Stimulated activated CD8-positive, alpha-beta memory T cell treated with anti-CD3 and anti-CD28 coated beads, Interleukin-7, amount 100 ng/mL, for 4 hours (primary cell): ENCODE measurements around the gene PIGH.

ENCODE experiments used
- DNase-seq, 2 donors: peaks; one replicate each; pipeline ENCODE4 v3.0.0-alpha.2; 2020; ENCODE audit warnings: low read depth in 2 of 2

PIGH gene

DNA sequence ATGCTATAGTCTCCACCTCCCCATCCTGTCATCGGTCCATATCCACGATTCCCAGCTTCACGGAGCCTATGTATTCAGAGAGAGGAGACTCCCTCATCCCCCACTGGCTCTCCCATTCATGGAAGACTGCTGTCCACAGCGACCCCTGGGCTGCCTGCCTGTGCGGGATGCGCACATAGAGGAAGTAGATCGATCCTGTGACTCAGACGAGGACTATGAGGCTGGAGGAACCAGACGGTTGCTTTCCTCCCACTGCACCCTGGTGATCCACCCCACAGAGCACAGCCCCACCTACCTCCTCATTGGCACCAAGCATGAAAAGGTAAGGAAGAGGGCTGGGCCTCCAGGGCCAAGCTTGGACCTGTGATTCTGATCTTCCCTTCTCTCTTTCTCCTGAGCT is 24.4 kb downstream of the PIGH start:
- DNase-seq = no peak

GRCh38 chr14:67574806-67575205 is 25.3 kb downstream of the PIGH start:
- DNase-seq = no peak

DNA sequence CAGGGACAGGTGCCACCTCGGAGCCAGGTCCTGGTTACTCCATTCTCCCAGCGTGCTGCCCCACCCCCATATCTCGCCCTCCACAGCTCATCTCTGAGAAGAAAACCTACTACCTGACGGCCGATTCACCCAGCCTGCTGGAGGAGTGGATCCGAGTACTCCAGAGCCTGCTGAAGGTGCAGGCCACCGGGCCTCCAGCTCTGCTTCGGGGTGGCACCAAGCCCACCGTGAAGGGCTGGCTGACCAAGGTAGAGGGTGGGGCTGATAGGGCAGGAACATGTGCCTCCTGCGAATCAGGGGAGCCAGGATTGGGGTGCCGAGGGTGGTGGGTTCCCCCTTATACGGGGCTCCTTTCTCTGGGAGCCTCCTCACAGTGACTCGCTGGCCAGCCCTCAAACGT is 25.9 kb downstream of the PIGH start:
- no peak for DNase-seq

GRCh38 chr14:67573228-67574010 is 26.6 kb downstream of the PIGH start:
- DNase-seq = no peak

DNA sequence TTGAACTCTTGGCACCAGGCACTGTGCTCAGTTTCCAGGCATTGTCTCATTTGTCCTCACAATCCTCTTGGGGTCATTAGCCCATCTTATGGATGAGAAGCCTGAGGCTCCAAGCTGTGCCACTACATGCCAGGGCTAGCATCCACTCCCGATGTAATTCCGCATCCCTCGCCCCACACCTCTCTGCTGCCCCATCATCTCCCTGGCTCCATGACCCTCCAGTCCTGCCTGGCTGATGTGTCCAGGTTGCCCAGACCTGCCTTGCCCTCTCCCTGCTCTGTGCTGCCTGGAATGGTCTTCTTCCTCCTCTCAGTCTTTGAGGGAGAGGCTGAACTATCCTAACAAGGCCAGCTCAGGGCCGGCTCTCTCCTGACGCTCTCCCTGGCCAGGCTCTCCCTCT is 27.5 kb downstream of the PIGH start:
- DNase-seq = no peak

DNA sequence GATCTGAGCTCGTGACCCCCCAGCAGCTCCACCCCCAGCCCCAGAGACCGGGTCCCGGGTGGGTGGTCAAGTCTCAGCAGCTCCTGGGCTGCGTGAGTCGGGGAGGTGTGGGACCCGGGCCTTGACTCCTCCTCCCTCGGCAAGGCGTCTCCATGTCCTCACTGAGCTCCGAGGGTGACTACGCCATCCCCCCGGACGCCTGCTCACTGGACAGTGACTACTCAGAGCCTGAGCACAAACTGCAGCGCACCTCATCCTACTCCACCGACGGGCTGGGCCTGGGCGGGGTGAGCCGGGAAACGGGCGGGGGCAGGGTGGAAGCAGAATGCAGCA is 28.1 kb downstream of the PIGH start:
- no peak for DNase-seq

DNA sequence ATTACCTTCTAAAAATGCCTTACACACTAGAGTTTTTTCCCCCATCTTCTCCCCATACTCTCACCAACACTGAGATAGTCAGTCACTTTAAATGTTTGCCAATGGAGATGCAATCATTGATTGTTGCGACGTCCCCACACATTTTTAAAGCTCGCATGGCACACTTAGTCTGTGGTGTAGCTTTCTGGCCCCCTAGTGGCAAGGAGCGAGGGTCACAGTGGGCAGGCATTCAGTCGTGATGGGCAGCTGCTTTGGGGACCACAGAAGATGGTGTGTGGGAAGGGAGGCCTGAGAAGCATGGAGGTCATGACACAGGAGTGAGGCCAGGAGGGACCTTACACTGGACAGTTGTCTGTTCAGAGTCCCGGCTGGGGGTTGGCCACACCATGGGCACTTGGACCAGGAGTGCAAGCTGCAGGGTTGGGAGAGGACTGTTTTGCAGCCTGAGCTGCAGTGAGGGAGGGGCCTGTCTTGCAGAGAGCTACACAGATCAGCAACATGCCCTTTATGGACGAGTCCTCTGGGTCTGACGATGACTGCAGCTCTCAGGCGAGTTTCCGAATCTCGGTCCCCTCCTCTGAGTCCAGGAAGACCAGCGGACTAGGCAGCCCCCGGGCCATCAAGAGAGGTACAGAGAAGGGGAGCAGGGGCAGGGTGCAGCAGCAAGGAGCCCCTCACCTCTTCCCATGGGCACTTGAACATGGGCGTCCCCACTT is 28.6 kb downstream of the PIGH start:
- peak; percentile 37 to 52 for DNase-seq

DNA sequence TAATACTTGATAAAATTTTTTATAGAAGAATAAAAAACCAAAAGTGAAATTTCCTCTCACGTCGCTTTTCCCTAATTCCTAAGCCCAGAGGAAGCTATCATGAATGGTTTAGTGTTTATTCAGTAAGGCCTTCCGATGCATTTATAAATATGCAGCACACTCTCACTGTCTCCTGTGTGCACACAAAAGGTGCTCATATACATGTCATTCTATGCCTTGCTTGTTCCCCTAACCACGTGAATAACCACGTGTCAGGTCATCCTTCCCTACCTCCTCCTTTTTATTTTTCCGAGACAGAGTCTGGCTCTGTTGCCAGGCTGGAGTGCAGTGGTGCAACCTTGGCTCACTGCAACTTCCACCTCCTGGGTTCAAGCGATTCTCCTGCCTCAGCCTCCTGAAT is 29.6 kb downstream of the PIGH start:
- DNase-seq = no peak

DNA sequence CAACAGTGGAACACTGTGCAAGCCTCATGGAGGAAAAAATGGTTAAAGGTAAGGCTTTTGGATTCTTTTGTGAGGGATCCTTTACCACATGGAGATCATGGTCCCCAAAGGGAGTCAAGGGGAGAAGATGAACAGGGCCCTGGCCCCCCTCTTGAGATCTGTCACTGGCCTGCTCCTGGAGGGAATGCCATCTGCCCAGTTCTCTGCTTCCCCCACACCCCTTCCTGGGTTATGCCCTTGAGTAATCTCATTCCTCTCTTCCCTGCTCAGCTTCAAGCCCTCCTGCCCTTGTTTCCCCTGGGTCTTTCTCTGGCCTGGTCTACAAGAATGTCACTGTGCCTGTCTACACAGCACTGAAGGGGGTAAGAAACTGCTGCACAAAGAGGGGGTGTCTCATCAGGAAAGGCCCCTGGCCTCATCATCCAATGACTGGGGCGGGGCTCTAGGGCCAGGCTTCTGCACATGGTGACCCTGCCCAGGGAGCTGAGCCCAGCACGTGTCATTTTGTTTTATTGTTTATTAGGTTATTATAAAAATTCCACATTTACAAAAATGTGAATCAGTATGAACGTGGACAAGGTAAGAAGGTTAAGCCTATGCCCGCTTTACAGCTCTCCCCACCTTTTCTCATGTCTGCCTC is 30.3 kb downstream of the PIGH start:
- no peak for DNase-seq

DNA sequence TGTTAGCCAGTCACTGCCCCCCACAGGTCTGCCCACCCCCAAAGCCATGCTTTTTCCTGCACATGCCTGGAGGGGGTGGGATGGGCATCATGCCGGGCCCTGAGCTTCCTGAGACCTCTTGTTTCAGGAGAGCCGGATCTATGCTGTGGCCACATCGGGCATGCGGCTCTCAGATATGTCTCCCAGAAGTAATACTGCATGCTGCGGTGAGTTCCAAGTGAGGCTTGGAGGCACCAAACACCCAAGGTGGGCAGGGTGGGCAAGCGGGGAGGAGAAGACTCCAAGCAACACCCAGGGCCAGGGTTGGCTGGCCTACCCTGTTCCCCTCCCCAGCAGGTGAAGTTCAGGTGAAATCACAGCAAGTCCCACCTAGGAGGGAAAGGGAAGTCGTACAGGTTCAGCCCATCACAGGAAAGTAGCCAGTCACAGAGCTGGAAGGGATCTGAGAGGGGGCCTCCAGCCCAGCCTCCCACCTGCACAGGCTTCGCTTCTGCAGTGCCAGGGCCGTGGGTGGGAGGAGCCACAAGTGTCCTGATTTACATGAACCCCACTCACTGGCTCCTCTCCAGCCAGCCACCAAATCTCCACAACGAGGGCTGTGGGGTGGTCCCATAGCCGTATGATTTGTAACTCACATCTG is 30.9 kb downstream of the PIGH start:
- no peak for DNase-seq

DNA sequence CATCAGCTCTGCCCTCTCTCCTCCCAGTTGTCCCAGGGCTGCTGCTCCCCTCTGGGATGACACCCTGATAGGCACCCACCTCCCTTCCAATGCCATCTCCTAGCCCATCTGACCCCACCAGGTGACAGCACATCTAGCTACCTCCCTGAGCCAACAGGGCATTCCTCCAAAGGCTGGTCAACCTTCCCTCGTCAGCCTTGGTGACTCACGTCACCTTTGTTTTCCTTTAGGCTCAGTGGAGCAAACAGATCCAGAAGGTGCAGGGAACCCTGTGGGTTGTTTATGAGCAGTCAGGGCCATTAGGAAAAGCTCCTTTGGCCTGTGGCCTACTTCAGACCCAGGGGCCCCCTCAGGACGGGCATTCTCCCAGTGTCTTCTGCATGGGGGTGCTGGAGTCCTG is 32.4 kb downstream of the PIGH start:
- no peak for DNase-seq

GRCh38 chr14:67566908-67567307 is 33.2 kb downstream of the PIGH start:
- DNase-seq = no peak

GRCh38 chr14:67564236-67564635 is 35.8 kb downstream of the PIGH start:
- DNase-seq = no peak

- no peak for DNase-seq
These were observed 37.3 kb downstream of the PIGH start for GRCh38 chr14:67562776-67563150.

GRCh38 chr14:67562025-67562775 is 37.9 kb downstream of the PIGH start:
- DNase-seq = no peak

GRCh38 chr14:67559639-67560038 is 40.4 kb downstream of the PIGH start:
- DNase-seq = no peak

- no peak for DNase-seq
These were observed 42.4 kb downstream of the PIGH start for GRCh38 chr14:67557656-67558055.

DNA sequence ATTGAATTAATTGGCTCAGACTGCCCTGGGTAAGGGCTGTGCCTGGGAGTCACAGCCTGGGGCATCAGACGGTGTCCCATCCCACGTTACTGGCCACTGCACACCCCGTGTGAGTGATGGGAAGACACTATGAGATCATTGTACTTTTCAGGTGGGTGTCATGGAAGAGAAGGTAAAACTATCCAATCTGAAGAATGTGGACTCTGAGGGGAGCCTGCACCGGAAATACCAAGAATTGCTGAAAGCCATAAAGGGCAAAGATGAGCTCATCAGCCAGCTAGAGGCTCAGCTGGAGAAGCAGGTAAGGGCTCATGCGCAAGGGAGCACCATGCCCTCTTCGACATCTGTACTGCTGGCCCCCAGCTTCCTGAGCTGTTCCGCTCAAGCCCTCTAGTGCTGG is 43.0 kb downstream of the PIGH start:
- DNase-seq = no peak

- no peak for DNase-seq
These were observed 43.4 kb downstream of the PIGH start for GRCh38 chr14:67556671-67557070.

DNA sequence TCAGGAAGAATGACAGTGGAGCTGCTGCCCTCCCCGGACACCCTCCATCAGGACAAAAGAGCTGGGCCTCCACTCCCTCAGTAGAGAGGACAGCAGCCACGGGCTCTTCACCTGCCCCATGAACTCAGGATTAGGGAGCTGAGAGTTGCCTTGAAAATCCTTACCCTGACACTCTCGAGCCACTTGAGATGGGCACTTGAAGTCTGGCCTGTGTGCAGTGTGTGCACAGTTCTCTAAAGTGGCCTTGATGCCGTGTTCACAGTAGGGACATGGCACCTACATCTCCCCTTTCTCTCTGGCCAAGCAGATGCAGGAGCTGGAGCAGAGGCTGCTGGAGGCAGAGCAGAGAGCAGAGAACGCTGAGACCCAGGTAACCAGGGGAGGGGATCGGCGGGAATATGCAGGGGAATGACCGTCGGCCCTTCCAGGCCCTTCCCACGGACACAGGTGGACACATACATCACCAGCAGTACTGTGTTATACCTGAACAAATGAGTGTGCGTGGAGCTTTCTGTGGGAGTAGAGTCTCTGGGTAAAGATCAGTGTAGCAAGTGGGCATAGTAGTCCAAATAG is 44.5 kb downstream of the PIGH start:
- DNase-seq = no peak

- no peak for DNase-seq
These were observed 45.7 kb downstream of the PIGH start for GRCh38 chr14:67554341-67554740.

DNA sequence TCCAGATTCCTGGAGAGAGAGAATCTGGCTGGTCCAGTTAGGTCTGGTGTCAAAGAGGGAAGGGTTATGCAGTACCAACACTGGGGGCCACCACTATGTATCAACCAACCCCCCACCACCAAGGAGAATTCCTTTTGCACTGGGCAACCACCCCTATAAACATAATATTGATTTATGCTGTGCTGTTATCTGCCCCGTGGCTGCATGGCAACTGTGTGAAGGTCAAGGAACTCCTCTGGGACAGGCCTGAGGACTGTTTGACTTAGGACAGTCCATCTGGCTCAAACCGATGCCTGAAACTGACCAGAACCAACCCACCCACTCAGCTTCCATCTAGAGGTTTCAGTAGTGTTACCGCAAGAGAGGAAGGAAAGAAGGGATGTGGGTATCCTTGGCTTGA is 46.5 kb downstream of the PIGH start:
- DNase-seq = no peak
